Osteoblast (primary cell): ENCODE measurements around the gene OGA. TPM values are rescaled to one million over a fixed set of nuclear protein-coding genes. Genes with fewer than 3 reads are reported as not detected.

Experiments
- DNase-seq: peaks from one replicate; pipeline ENCODE4 v3.0.0; 2011; ENCODE audit warnings: low spot score, mixed read lengths; ENCODE audit not compliant: insufficient read length; ENCODE audit errors: missing footprints
- H2AFZ ChIP-seq: 2 replicates; pipeline ENCODE4 v1.6.0; 2011; ENCODE audit warnings: mild to moderate bottlenecking, low read length
- H3K27ac ChIP-seq: 2 replicates; pipeline ENCODE4 v1.5.1; 2011; ENCODE audit warnings: mild to moderate bottlenecking, low read depth, low read length, moderate library complexity
- H3K27me3 ChIP-seq: 2 replicates; pipeline ENCODE4 v1.6.0; 2012; ENCODE audit warnings: mild to moderate bottlenecking, control low read depth, inconsistent platforms, low read length, moderate library complexity; ENCODE audit not compliant: insufficient read depth
- H3K36me3 ChIP-seq: 2 replicates; pipeline ENCODE4 v1.5.1; 2011; ENCODE audit warnings: mild to moderate bottlenecking, low read length, control low read depth, moderate library complexity; ENCODE audit not compliant: insufficient read depth
- H3K4me1 ChIP-seq: 2 replicates; pipeline ENCODE4 v1.5.1; 2011; ENCODE audit warnings: mild to moderate bottlenecking, low read length, control low read depth, moderate library complexity; ENCODE audit not compliant: insufficient read depth
- H3K4me2 ChIP-seq: 2 replicates; pipeline ENCODE4 v1.6.0; 2011; ENCODE audit warnings: mild to moderate bottlenecking, low read length; ENCODE audit not compliant: insufficient read depth
- H3K4me3 ChIP-seq: fragments of 200-600 bp; sonication (generic); 3 replicates; pipeline ENCODE4 v1.5.1; 2012; ENCODE audit warnings: mild to moderate bottlenecking, low read length, inconsistent platforms; ENCODE audit not compliant: insufficient read depth
- H3K79me2 ChIP-seq: 2 replicates; pipeline ENCODE4 v1.6.0; 2012; ENCODE audit warnings: mild to moderate bottlenecking, low read length, control low read depth, inconsistent platforms; ENCODE audit not compliant: insufficient read depth
- H3K9me3 ChIP-seq: 2 replicates; pipeline ENCODE4 v1.5.1; 2011; ENCODE audit warnings: low read depth, low read length, control low read depth
- H4K20me1 ChIP-seq: 2 replicates; pipeline ENCODE4 v1.6.0; 2012; ENCODE audit warnings: mild to moderate bottlenecking, low read length, control low read depth; ENCODE audit not compliant: insufficient read depth
- CTCF ChIP-seq: IDR thresholded peaks from 2 replicates; pipeline ENCODE4 v1.5.1; 2011; ENCODE audit warnings: mild to moderate bottlenecking, low read depth, low read length, moderate library complexity; ENCODE audit errors: extremely low read depth
- total RNA-seq: library from RNA; depleted of rRNA; stranded (reverse); fragments of >200 nt; gene quantifications from 2 replicates; pipeline ENCODE4 v1.2.3, GENCODE V29; 2012

The OGA gene
- total RNA-seq, 1 donor, result 121 TPM

DNA sequence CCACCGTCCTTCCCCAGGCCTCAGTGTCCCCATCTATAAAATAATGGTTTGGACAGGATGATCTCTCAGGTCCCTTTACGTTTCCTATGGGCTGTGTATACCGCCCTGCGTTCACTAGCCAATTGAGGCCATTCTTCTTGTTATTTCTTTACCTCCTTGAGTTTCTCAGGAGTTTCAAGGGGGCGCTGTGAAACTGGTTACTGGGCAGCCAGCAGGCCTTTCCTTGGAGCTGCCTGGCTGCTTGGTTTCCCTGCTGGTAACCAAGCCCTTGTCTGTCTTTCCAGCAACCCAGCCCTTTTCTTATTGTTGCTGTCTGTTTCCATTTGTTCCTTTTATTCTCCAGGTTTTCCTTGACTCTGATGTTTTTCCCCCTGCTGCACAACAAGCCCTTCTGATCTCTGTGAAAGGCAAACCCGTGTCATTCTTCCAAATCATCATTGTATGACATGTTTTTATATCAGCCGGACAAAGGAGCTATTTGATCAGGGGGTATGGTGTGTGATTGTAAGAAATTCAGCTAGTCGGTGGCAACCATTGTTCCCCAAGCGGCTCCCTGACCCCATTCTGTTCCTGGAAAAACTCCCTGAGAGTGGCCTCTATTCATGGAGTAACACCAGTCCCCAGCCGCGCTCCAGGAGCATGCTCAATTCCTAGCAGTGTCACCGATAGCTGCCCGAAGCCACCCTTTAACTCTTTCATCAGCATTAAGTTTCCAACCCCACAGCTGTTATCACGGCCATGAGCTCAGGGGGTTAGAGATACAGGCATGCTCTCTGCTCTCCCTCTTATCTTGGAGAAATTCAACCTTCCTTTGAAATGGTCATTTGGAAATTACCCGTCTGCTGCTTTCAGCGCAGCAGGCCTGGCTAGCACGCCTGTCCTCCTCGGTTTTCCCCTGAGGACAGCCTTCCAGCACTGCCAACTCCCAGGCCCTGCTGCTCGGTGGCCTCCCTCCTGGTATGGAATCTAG lies 68.9 kb downstream of the OGA start:
- Histone ChIP-seq H3K4me1 (no peaks in the 10 kb centered on the region), H3K27me3 (peaks cover 17% of the 10 kb centered on the region), H3K4me2 (no peak overlapping the region), H3K36me3 (no peaks in the 10 kb centered on the region), H2AFZ (no peak overlapping the region), H3K9me3 (no peaks in the 10 kb centered on the region), H3K27ac (no peak overlapping the region), H4K20me1 (no peaks in the 10 kb centered on the region), H3K79me2 (no peaks in the 10 kb centered on the region), H3K4me3 (no peak overlapping the region)
- no peak for TF ChIP-seq CTCF
- DNase-seq, result peak; percentile 70

DNA sequence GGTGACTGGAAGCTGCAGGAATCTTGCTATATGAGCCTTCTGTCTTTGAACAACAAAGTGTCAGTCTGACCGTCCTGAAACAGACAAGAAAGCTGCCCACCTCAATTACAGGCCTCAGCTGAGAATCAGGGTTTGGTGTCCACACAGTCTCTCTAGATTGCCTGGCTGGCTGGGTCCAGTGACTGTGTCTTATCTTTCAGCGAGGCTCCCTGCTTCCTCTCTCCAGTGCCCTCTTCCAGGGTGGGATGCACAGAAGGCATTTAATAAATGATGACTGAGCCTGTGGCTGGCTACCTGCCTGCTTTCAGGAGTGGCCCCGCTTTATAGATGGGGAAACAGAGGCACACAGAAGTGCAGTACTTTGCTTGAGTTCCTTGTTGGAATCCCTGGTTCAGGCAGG lies 69.7 kb downstream of the OGA start:
- TF ChIP-seq CTCF, result no peak
- no peaks in the 10 kb centered on the region for H3K36me3 ChIP-seq
- H3K79me2 ChIP-seq, result no peaks in the 10 kb centered on the region
- H4K20me1 ChIP-seq, result no peaks in the 10 kb centered on the region
- H3K27ac ChIP-seq, result no peak overlapping the region
- peaks cover 12% of the 10 kb centered on the region for H3K27me3 ChIP-seq
- no peak overlapping the region for H3K4me3 ChIP-seq
- H2AFZ ChIP-seq, result no peak overlapping the region
- H3K4me1 ChIP-seq, result no peaks in the 10 kb centered on the region
- no peak for DNase-seq
- H3K4me2 ChIP-seq, result no peak overlapping the region
- no peaks in the 10 kb centered on the region for H3K9me3 ChIP-seq

- Histone ChIP-seq H3K27me3 (peaks cover 3% of the 10 kb centered on the region), H3K9me3 (no peaks in the 10 kb centered on the region), H2AFZ (no peak overlapping the region), H3K4me1 (no peaks in the 10 kb centered on the region), H3K79me2 (no peaks in the 10 kb centered on the region), H4K20me1 (no peaks in the 10 kb centered on the region), H3K27ac (no peak overlapping the region), H3K4me2 (no peak overlapping the region), H3K36me3 (no peaks in the 10 kb centered on the region), H3K4me3 (no peak overlapping the region)
- no peak for TF ChIP-seq CTCF
- DNase-seq, result no peak
Observed at GRCh38 chr10:101745074-101745696, 73.1 kb downstream of the OGA start.

GRCh38 chr10:101744267-101744666 lies 74.0 kb downstream of the OGA start:
- no peak for TF ChIP-seq CTCF

More at GRCh38 chr10:101744267-101744666, 74.0 kb downstream of the OGA start:
- no peaks in the 10 kb centered on the region for H3K79me2 ChIP-seq
- H3K4me2 ChIP-seq, result no peak overlapping the region
- no peaks in the 10 kb centered on the region for H4K20me1 ChIP-seq
- H3K36me3 ChIP-seq, result no peaks in the 10 kb centered on the region
- no peak for DNase-seq
- no peak overlapping the region for H2AFZ ChIP-seq
- no peaks in the 10 kb centered on the region for H3K4me1 ChIP-seq
- no peak overlapping the region for H3K4me3 ChIP-seq
- H3K27me3 ChIP-seq, result peaks cover 3% of the 10 kb centered on the region
- H3K9me3 ChIP-seq, result no peaks in the 10 kb centered on the region
- no peak overlapping the region for H3K27ac ChIP-seq
